NOMO-1 treated with DMSO at 0.1 percent for 48 hours (cell line): ENCODE data around the gene IFRD1.
"Not testable (repeated sequence)": the region's sequence is repeated elsewhere in the genome, so short reads cannot be mapped to it uniquely, and the experiment has no call there.

ENCODE experiments used
- DNase-seq: peaks from one replicate; lab custom pipeline; 2025; ENCODE audit not compliant: unreplicated experiment; lab: John Stamatoyannopoulos, UW

The IFRD1 gene

DNA sequence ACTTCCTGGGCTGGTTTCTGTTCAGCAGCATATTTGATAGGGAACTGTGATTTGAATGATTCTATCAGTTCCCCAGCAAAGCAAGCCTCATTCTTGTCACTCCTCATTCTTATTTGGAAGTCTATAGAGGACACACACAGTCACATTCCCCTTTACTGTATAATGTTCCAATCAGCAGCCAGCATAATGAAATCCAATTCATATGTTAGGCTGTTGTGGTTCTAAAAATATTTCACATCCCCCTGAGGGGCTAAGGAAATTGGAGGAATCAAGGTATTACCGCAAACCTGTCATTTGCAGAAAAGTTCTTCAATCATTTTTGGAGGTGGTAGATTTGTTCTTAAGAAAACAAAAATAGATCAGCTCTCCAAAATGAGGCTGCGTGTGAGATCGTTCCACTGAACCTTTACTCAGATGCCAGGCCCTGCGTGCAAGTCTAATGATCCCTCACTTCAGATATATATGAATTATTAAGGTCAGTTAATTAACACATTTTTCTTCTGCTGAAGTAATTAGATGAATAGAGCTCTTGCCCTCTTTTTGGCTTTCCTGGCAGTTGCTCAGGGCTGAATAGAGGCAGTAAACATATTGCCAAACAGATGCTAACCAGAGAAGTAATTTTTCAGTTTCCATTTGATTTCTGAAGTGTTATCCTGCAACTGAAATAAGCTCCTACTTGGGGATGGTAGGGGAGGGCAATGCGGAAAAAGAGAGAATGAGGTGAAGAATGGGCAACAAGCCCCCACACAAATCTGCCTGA is 62.4 kb downstream of the IFRD1 start:
- DNase-seq: no peak

GRCh38 chr7:112515989-112516388 is 65.7 kb downstream of the IFRD1 start:
- DNase-seq: no peak

- DNase-seq: not testable (repeated sequence)
Measured at GRCh38 chr7:112516418-112516817, 66.2 kb downstream of the IFRD1 start.

- DNase-seq: no peak
Measured at GRCh38 chr7:112517487-112517886, 67.2 kb downstream of the IFRD1 start.

DNA sequence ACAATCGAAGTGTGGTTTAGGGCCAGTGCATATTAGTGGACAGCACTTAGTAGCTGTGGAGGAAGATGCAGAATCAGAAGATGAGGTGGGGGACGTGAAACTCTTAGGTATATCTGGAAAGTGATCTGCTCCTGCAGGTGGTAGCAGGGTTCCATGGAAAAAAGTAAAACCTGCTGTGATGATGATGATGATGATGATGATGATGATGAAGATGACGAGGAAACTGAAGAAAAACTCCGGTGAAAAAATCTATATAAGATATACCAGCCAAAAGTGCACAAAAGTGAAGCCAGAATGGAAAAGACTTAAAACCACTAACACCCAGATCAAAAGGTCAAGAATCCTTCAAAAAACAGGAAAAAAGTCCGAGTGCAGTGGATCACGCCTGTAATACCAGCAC is 70.5 kb downstream of the IFRD1 start:
- DNase-seq: no peak

DNA sequence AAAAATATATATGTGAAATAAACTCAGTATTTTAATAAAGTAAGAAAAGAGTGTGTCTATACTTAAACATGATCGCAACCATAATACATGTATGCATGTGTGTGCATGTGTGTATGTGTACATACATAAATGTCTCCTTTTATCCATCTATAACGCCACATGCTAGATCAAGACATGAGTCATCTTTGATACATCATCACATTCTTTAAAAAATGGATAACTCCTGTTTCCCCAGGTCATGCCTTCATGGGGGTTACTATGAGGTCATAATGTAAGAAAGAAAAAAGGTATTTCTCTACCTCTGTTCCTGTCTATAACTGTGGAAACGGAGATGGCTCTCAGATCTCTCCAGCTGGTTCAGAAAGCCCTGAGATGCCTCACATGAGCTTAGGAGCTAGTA is 71.7 kb downstream of the IFRD1 start:
- DNase-seq: no peak

DNA sequence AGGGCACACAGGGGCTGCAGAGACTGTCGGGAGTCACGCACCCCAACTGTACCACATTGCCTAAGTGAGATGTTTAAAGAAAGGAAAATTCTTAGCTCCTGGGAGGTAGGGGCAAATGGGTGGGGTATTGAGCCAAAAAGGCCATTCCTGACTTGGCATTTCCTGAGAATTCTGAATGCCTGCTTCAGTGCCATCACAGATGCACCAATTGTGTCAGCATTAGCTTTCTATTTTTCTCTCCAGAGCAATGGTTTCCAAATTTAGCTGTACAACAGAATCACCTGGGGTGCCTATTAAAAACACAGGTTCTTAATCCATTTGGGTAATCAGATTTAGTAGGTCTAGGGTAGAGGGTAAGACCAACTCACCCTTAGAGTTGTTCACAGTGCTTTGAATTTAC is 73.6 kb downstream of the IFRD1 start:
- no peak for DNase-seq
